Thyroid gland (tissue), 4 donors: ENCODE results near the gene NLGN1. TPM values are rescaled to one million over a fixed set of nuclear protein-coding genes. Genes with fewer than 3 reads are reported as not detected.

ENCODE experiments used
- DNase-seq, 2 donors: peaks; one replicate each; pipeline ENCODE4 v3.0.0-alpha.2; 2019
- H3K27ac ChIP-seq, 3 donors: fragments of 200-600 bp; sonication (generic); 1 replicate in 2 of 3; 2 replicates in 1 of 3; pipeline ENCODE4 v1.5.1; 2016 to 2019; ENCODE audit warnings: mild to moderate bottlenecking in 1 of 3, moderate library complexity in 1 of 3
- H3K27me3 ChIP-seq: fragments of 200-600 bp; sonication (generic); one replicate; pipeline ENCODE4 v1.5.1; 2019
- H3K36me3 ChIP-seq, 2 donors: fragments of 200-600 bp; sonication (generic); one replicate each; pipeline ENCODE4 v1.5.1; 2016 to 2019
- H3K4me1 ChIP-seq, 2 donors: fragments of 200-600 bp; sonication (generic); one replicate each; pipeline ENCODE4 v1.5.1; 2017 to 2019
- H3K4me3 ChIP-seq, 3 donors: fragments of 200-600 bp; sonication (generic); replicated peaks in 1 of 3; 1 replicate in 2 of 3; 2 replicates in 1 of 3; pipeline ENCODE4 v1.5.1; 2016; ENCODE audit warnings: mild to moderate bottlenecking in 1 of 3
- H3K9me3 ChIP-seq: fragments of 200-600 bp; sonication (generic); one replicate; pipeline ENCODE4 v1.5.1; 2017
- CTCF ChIP-seq, 6 experiments: fragments of 200-600 bp in 3 of 6; fragments of 450-650 bp in 3 of 6; sonication (generic) in 3 of 6; IDR thresholded peaks; one replicate each; pipeline ENCODE4 v1.5.1; 2016 to 2019; ENCODE audit warnings: antibody characterized with exemption in 6 of 6, mild to moderate bottlenecking in 2 of 6, inconsistent platforms in 1 of 6, moderate library complexity in 1 of 6
- POLR2A ChIP-seq, 2 donors: fragments of 450-650 bp; IDR thresholded peaks; one replicate each; pipeline ENCODE4 v1.6.1; 2017; ENCODE audit warnings: antibody characterized with exemption in 2 of 2, mild to moderate bottlenecking in 2 of 2, moderate library complexity in 1 of 2
- WGBS, 2 donors: methylation state at CpG; one replicate each; pipeline ENCODE4 v1.1.5; 2017; 5-methylcytosine and 5-hydroxymethylcytosine counted together
- intact Hi-C: fragments of 100-400 bp; cut with DNase I; formaldehyde crosslinking; loops from one replicate; pipeline ENCODE4 v1.15.1; 2023
- total RNA-seq, 4 donors: library from RNA; depleted of rRNA; stranded (reverse); fragments of >200 nt; gene quantifications; one replicate each; pipeline ENCODE4 v1.2.3, GENCODE V29; 2016

NLGN1 gene
- total RNA-seq, 4 donors from 2014 or later: 2.4 to 13.9 (median 2.9) TPM

DNA sequence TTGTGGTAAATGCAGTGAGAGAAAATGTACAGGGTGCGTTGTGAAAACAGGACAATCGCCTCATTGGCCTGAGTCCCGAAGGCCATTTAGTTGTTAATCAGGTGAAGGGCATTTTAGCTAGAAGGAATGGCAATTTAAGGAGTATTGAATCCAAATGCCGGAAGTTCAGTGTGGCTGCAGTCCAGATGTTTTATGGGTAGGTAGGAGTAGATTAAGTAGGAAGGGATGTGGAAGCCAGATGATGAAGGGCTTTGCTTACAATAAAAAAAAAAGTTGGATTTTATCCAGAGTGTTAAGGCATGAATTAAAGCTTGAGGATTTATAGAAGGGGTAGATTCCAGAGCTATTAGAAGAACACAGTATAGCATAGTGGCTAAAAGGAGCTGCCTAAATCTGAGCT is 572.7 kb downstream of the NLGN1 start:
- Histone ChIP-seq H3K4me1 (no peaks in the 10 kb centered on the region), H3K27ac (no peak overlapping the region), H3K36me3 (no peaks in the 10 kb centered on the region), H3K4me3 (no peak overlapping the region), H3K9me3 (no peaks in the 10 kb centered on the region), H3K27me3 (no peaks in the 10 kb centered on the region)
- intact Hi-C loops: no loop called here
- WGBS, 2 donors: 85 to 87% methylated on average over 4 of the region's 4 CpGs
- TF ChIP-seq CTCF (IDR thresholded peaks at IDR 0.05): no peak
- no peak for DNase-seq

GRCh38 chr3:173976281-173976680 is 578.7 kb downstream of the NLGN1 start:
- no peaks in the 10 kb centered on the region for H3K4me1 ChIP-seq
- TF ChIP-seq POLR2A (IDR thresholded peaks at IDR 0.05) (no peak), CTCF (IDR thresholded peaks at IDR 0.05) (no peak)
- no peaks in the 10 kb centered on the region for H3K9me3 ChIP-seq
- no peaks in the 10 kb centered on the region for H3K27me3 ChIP-seq
- no peaks in the 10 kb centered on the region for H3K36me3 ChIP-seq
- no peak for DNase-seq
- no peak overlapping the region for H3K27ac ChIP-seq
- intact Hi-C loops: no loop called here
- no peak overlapping the region for H3K4me3 ChIP-seq
- WGBS, 2 donors: 90 to 95% methylated on average over 1 of the region's 1 CpG

DNA sequence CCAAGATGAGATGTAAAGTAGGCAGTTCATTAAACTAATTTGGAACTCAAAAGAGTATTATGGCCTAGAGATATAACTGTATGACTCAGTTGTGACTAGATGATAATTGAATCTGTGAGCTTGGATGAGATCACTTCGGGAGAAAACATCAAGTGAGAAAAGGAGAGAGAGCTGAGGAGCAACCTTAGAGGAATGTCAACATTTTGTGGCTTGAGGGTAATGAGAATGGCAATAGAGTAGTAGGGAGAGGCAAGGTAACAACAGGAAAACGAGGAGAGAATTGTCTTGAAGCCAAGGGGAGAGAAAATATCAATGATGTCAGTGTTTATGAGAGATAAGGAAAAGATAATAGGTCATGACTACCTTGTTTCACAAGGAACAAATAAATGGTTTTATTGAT is 580.2 kb downstream of the NLGN1 start:
- H3K27ac ChIP-seq: no peak overlapping the region
- no peaks in the 10 kb centered on the region for H3K36me3 ChIP-seq
- H3K4me1 ChIP-seq: no peaks in the 10 kb centered on the region
- no peak for DNase-seq
- H3K27me3 ChIP-seq: no peaks in the 10 kb centered on the region
- WGBS, 2 donors: 58 to 72% methylated on average over 2 of the region's 2 CpGs
- no peak overlapping the region for H3K4me3 ChIP-seq
- intact Hi-C loops: no loop called here
- H3K9me3 ChIP-seq: no peaks in the 10 kb centered on the region
- no peak for TF ChIP-seq CTCF (IDR thresholded peaks at IDR 0.05)
- no peak for TF ChIP-seq POLR2A (IDR thresholded peaks at IDR 0.05)

- Histone ChIP-seq H3K4me3 (no peak overlapping the region), H3K9me3 (no peaks in the 10 kb centered on the region), H3K27me3 (no peaks in the 10 kb centered on the region), H3K36me3 (no peaks in the 10 kb centered on the region), H3K27ac (no peak overlapping the region), H3K4me1 (no peaks in the 10 kb centered on the region)
- TF ChIP-seq CTCF (IDR thresholded peaks at IDR 0.05): no peak
- no peak for TF ChIP-seq POLR2A (IDR thresholded peaks at IDR 0.05)
- intact Hi-C loops: no loop called here
- no peak for DNase-seq
- 71 to 84% methylated on average over 2 of the region's 2 CpGs for WGBS, 2 donors
Observed at GRCh38 chr3:173983343-173983742, 585.8 kb downstream of the NLGN1 start.

DNA sequence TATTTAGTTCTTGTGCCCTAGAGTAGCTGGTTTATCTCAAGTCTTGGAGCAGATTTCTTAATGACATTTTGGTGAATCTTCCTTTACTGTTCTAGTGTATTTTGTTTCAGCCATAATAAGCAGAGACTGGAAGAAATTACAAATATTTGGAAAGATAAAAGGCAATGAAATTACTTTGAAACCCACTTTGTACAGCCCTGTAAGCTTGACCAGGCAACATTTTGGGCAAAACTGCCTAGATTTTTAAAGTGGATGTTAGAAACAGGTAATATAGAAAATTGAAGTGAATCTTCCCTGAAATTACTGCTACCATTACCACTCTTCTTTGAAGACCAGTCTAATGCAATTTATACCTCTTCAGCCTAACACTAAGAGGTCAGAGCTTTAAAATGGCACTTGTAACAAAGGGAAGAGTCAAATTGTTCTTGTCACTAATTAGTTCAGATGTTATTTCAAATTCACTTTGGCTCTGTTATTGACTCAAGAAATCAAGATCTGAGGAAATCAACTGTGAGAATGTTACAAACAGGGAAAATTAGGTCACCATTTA is 589.4 kb downstream of the NLGN1 start:
- no peak for DNase-seq
- Histone ChIP-seq H3K9me3 (no peaks in the 10 kb centered on the region), H3K4me1 (no peaks in the 10 kb centered on the region), H3K27ac (no peak overlapping the region), H3K36me3 (no peaks in the 10 kb centered on the region), H3K4me3 (no peak overlapping the region), H3K27me3 (no peaks in the 10 kb centered on the region)
- intact Hi-C loops: no loop called here
- no peak for TF ChIP-seq POLR2A (IDR thresholded peaks at IDR 0.05)
- TF ChIP-seq CTCF (IDR thresholded peaks at IDR 0.05): no peak
